ENCODE data around the gene GARRE1. TPM values are rescaled to one million over a fixed set of nuclear protein-coding genes. Genes with fewer than 3 reads are reported as not detected.

The GARRE1 gene
- total and polyA plus RNA-seq, 2 experiments from 2014 or later = 16.0 to 20.0 TPM

- TF ChIP-seq EZH2 (IDR thresholded peaks at IDR 0.05; ENCODE audit: low read depth, unreplicated experiment) (no peak), ETS1 (IDR thresholded peaks at IDR 0.05) (no peak), POLR2AphosphoS5 (IDR thresholded peaks at IDR 0.05; ENCODE audit: low read depth) (no peak), STAT1 (IDR thresholded peaks at IDR 0.05; ENCODE audit: unreplicated experiment) (no peak), ZNF331 (CRISPR knock-in tag; IDR thresholded peaks at IDR 0.05; ENCODE audit: low read depth) (no peak), ZNF114 (CRISPR knock-in tag; IDR thresholded peaks at IDR 0.05) (no peak)
- ATAC-seq = no peak
- Mint-ChIP-seq H3K27me3 (ENCODE audit: insufficient read depth, low read depth, poor library complexity) (peaks cover 4% of the 10 kb centered on the region), H3K36me3 (ENCODE audit: low read depth) (no peaks in the 10 kb centered on the region), H3K4me1 (peaks cover 19% of the 10 kb centered on the region), H3K4me3 (no peak overlapping the region), H3K9me3 (no peaks in the 10 kb centered on the region), H3K27ac (no peak overlapping the region)
- H2AFZ ChIP-seq = no peak overlapping the region
- peaks cover 2% of the 10 kb centered on the region; the same call in 1 of the 2 replicates for H3F3A ChIP-seq (replicated peaks; ENCODE audit: low read depth)
- peaks cover 14% of the 10 kb centered on the region for H3K4me1 ChIP-seq (ENCODE audit: insufficient read depth)
- H3K4me3 ChIP-seq = no peak overlapping the region
- no peaks in the 10 kb centered on the region for H3K9me2 ChIP-seq (ENCODE audit: insufficient read depth)
- peaks cover 29% of the 10 kb centered on the region; the same call in 1 of the 2 replicates for H4K20me1 ChIP-seq (replicated peaks; ENCODE audit: insufficient read depth)
- no peak overlapping the region for H3K4me2 ChIP-seq
- H3K27me3 ChIP-seq (ENCODE audit: insufficient read depth) = no peaks in the 10 kb centered on the region
- H3K36me3 ChIP-seq (ENCODE audit: insufficient read depth) = no peaks in the 10 kb centered on the region
- peaks cover 70% of the 10 kb centered on the region for H3K79me2 ChIP-seq (replicated peaks; ENCODE audit: insufficient read depth)
- H3K27ac ChIP-seq (ENCODE audit: low read depth) = no peak overlapping the region
- no peak for DNase-seq (ENCODE audit: low spot score)
These were observed 5.2 kb downstream of the GARRE1 start for GRCh38 chr19:34259367-34260095.

- H3K36me3 ChIP-seq (ENCODE audit: insufficient read depth) = no peaks in the 10 kb centered on the region
- H3K79me2 ChIP-seq (replicated peaks; ENCODE audit: insufficient read depth) = peaks cover 73% of the 10 kb centered on the region
- Mint-ChIP-seq H3K27ac (peak overlapping the region; percentile 22; the same call in 1 of the 2 replicates), H3K9me3 (no peaks in the 10 kb centered on the region), H3K4me3 (no peak overlapping the region), H3K27me3 (ENCODE audit: insufficient read depth, low read depth, poor library complexity) (peaks cover 4% of the 10 kb centered on the region), H3K4me1 (peaks cover 27% of the 10 kb centered on the region), H3K36me3 (ENCODE audit: low read depth) (no peaks in the 10 kb centered on the region)
- no peaks in the 10 kb centered on the region for H3K9me2 ChIP-seq (ENCODE audit: insufficient read depth)
- no peak overlapping the region for H2AFZ ChIP-seq
- H3K27me3 ChIP-seq (ENCODE audit: insufficient read depth) = no peaks in the 10 kb centered on the region
- H3K4me1 ChIP-seq (ENCODE audit: insufficient read depth) = peaks cover 26% of the 10 kb centered on the region
- peak overlapping the region; percentile 53 for H3K4me2 ChIP-seq
- peaks cover 35% of the 10 kb centered on the region; the same call in 1 of the 2 replicates for H4K20me1 ChIP-seq (replicated peaks; ENCODE audit: insufficient read depth)
- DNase-seq (ENCODE audit: low spot score) = peak; percentile 40
- peaks cover 2% of the 10 kb centered on the region; the same call in 1 of the 2 replicates for H3F3A ChIP-seq (replicated peaks; ENCODE audit: low read depth)
- peak; percentile 78 for ATAC-seq
- H3K4me3 ChIP-seq = no peak overlapping the region
- peak overlapping the region; percentile 53; the same call in 1 of the 2 replicates for H3K27ac ChIP-seq (ENCODE audit: low read depth)
- TF ChIP-seq ZNF462 (CRISPR knock-in tag; IDR thresholded peaks at IDR 0.05) (no peak), CREB1 (CRISPR knock-in tag; IDR thresholded peaks at IDR 0.05; ENCODE audit: low read depth) (no peak), ETS1 (IDR thresholded peaks at IDR 0.05) (no peak), ZNF331 (CRISPR knock-in tag; IDR thresholded peaks at IDR 0.05; ENCODE audit: low read depth) (no peak), EZH2 (IDR thresholded peaks at IDR 0.05; ENCODE audit: low read depth, unreplicated experiment) (no peak), ZNF114 (CRISPR knock-in tag; IDR thresholded peaks at IDR 0.05) (no peak), NANOG (IDR thresholded peaks at IDR 0.05; ENCODE audit: borderline replicate concordance) (no peak), CTCF (conservative IDR thresholded peaks at IDR 0.05; ENCODE audit: low read depth in 2 of 2) (no peak)
These were observed 6.4 kb downstream of the GARRE1 start for GRCh38 chr19:34260771-34261173.

Measured in GM23338 (cell line).